GM12875 (cell line): ENCODE results near the gene SAMD4A.

ENCODE experiments used
- H3K4me3 ChIP-seq: one replicate; pipeline ENCODE4 v1.5.1; 2011; ENCODE audit warnings: low read depth, low read length, control low read depth
- TF ChIP-seq, protein P1 (sequence below): IDR thresholded peaks from 2 replicates; pipeline ENCODE4 v1.5.1; 2011; ENCODE audit warnings: low read depth, mild to moderate bottlenecking, control low read depth, inconsistent platforms, low read length, moderate library complexity, borderline replicate concordance; ENCODE audit not compliant: insufficient read depth

Gene SAMD4A

DNA sequence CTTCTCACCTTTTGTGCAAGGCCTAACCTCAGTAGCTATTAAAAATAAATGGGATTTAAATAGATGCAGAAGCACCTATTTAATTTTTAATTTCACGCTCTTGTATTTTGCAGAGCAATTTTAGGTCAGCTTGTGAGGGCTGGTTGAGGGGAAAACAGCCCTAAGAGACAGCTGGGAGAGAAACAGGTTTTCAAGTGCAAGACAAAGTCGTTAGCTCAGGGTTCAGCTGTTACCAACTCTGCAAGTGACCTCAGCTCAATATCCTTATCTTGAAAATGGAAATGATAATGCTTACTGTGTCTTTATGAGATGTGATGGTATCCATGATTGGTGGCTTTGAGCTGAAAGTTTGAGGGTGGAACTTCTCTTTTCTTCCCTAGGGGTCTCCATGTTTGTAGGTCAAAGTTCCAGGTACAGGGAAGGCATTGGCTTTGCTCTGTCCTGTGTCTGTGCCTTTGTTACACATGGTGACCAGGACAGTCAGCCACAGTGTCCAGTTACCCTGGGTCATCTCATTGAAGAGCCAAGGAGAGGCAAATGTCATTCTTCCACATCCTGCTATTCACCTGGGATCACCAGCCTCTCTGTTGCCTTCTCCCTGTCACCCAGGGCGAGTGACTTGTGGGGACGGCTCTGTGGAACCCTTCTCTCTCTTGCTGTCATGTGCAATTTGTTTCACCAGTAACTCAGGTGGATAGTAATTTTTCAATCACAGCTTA lies 100.3 kb downstream of the SAMD4A start:
- no peak overlapping the region for H3K4me3 ChIP-seq
- TF ChIP-seq, protein P1, sequence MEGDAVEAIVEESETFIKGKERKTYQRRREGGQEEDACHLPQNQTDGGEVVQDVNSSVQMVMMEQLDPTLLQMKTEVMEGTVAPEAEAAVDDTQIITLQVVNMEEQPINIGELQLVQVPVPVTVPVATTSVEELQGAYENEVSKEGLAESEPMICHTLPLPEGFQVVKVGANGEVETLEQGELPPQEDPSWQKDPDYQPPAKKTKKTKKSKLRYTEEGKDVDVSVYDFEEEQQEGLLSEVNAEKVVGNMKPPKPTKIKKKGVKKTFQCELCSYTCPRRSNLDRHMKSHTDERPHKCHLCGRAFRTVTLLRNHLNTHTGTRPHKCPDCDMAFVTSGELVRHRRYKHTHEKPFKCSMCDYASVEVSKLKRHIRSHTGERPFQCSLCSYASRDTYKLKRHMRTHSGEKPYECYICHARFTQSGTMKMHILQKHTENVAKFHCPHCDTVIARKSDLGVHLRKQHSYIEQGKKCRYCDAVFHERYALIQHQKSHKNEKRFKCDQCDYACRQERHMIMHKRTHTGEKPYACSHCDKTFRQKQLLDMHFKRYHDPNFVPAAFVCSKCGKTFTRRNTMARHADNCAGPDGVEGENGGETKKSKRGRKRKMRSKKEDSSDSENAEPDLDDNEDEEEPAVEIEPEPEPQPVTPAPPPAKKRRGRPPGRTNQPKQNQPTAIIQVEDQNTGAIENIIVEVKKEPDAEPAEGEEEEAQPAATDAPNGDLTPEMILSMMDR = no peak

DNA sequence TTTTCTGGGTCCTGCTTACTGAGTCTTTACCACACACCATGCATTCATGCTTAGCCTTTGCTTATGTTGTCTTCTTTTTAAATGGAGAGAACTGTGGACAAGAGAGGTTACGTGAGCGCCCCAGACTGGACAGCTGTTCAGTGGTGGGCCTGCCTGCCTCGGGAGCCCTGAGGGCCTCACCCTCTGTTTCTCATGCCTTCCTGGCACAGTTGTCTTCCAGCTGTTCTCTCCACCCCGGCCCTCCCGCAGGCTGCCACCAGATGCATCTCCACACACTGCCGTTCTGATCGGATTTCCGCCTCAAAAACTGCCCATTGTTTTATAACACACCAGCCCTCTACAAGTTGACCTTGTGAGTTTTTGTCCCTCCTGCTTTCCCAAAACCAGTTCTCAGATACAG lies 100.8 kb downstream of the SAMD4A start:
- TF ChIP-seq, protein P1 = no peak

DNA sequence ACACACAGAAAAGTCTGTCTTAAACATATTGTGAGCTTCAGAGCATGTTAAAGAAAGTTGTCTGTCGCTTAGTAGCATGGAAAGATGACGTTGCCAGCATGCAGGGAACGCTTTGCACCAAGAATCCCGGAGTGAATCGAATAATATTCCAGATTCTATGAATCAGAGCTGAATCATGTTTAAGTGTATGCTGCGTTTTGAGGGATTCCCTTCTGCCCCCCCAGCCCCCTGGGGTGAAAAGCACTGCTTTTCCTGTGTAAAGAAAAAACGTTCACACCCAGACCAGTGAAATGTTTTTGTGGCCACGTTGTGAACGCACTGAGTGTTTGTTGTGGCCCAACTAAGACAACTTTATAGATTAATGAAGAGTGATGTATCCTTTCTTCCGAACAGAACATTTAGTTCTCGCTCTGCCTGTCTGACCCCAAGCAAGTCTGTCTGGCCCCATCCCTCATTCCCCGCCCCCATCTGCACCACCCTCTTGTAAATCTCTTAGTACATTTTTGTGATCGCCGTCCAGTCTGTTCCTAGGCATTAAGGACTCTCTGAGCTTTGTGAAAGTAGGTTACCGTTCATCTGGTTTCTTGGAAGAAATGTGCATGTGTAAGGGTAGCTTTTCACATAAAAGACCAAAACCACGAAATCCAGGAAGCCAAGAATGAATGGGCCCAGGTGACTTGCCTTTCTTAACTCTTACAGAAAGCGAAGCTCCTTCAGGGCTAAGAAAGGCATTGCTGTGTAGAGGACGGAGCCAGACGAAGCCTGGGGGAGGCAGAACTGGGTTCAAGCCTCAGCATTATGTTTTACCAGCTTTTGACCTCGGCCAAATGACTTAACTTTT lies 103.0 kb downstream of the SAMD4A start:
- TF ChIP-seq, protein P1 = no peak

More for the DNA sequence above, 100.8 kb downstream of the SAMD4A start:
- H3K4me3 ChIP-seq = no peak overlapping the region

DNA sequence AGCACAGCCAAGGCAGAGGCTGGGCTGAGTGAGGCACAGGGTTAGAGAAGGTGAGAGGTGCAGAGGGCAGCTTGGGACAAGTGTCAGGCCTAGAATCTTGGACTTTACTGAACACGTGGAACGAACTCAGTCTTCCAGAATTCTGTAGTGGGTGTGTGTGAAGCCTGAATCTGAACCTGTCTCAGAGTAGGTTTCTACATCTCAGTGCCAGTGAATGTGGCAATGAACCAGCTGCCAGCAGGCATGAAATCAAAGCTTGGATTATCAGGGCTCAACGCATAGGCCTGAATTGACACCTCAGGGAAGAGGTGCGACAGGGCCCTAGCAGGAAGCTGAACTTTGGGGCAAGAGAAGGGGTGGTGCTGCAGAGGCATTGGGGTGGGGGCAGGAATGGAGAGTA lies 104.6 kb downstream of the SAMD4A start:
- TF ChIP-seq, protein P1 = no peak
- no peak overlapping the region for H3K4me3 ChIP-seq

More for the DNA sequence above, 103.0 kb downstream of the SAMD4A start:
- no peak overlapping the region for H3K4me3 ChIP-seq

DNA sequence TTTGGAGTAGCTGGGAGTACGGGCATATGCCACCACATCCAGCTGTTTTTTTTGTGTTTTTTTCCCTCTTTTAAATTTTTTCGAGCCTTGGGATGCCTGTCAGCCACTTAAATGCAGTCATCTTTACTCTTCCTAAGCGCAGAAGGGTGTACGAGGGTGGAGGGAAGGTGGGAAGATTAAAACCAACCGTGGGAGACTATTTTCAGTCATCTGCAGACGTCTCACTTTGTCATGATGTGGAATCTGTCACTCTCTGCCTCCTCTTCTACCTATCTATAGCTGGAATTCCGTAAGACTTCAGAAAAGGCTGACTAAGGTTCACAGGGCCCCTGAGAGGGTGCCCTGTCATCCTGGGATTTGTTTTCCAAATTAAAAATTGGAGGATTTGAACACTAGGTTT lies 105.3 kb downstream of the SAMD4A start:
- H3K4me3 ChIP-seq = no peak overlapping the region
- TF ChIP-seq, protein P1 = no peak

DNA sequence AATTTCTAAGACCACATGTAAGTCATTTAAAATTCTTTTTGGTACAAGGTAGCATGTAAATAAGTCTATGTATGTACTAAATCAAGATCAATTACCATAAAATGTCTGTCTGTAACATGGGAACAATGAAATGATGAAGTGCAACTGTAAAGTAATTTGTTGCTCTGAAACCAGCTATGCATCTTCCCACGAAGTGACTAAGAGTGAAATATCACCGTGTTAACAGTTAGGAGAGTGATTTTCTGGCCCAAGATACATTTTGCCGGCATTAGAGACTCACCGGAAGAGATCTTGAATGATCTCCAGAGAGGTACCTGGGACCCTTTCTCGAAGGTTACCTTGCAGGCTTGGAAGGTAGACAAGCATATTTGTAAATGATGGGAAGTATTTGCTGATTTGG lies 105.8 kb downstream of the SAMD4A start:
- TF ChIP-seq, protein P1 = no peak

More for the DNA sequence above, 105.8 kb downstream of the SAMD4A start:
- H3K4me3 ChIP-seq = no peak overlapping the region
